Suprapubic skin (tissue), 4 donors: ENCODE results near the gene OTUB2.

Experiments used
- EP300 ChIP-seq: sonication (generic); formaldehyde crosslinking; IDR thresholded peaks from one replicate; pipeline ENCODE4 v1.6.1; 2017; ENCODE audit warnings: antibody characterized with exemption
- POLR2A ChIP-seq, 2 donors: fragments of 450-650 bp; IDR thresholded peaks; one replicate each; pipeline ENCODE4 v1.6.1; 2017; ENCODE audit warnings: antibody characterized with exemption in 2 of 2, mild to moderate bottlenecking in 2 of 2, moderate library complexity in 2 of 2
- POLR2AphosphoS5 ChIP-seq, 3 donors: sonication (generic); formaldehyde crosslinking; IDR thresholded peaks; one replicate each; pipeline ENCODE4 v1.6.1; 2017; ENCODE audit warnings: antibody characterized with exemption in 3 of 3
- TF ChIP-seq, protein P1 (sequence below), 2 donors: fragments of 200-600 bp in 1 of 2; fragments of 450-650 bp in 1 of 2; sonication (generic) in 1 of 2; IDR thresholded peaks; one replicate each; pipeline ENCODE4 v1.5.1; 2016 to 2019; ENCODE audit warnings: antibody characterized with exemption in 2 of 2, mild to moderate bottlenecking in 1 of 2, moderate library complexity in 1 of 2

DNA sequence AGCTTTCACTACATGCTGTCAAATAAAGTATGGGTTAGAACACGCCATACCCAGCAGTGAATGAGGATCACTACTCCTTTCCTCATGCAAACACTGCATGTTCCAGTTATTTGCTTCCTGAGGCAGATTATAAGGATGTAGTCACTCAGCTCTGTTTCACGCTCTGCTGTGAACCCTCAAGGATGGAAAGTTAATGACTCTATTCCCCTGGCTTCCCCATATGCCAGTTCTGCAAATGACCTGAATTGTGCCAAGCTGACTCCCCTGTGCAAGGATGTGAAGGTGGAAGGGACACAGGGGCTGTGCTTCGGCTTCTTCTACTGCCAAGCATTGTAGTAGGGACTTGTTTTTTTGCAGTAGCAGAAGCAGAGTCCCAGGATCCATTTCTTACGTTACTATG lies 61.8 kb downstream of the OTUB2 start:
- TF ChIP-seq, protein P1, sequence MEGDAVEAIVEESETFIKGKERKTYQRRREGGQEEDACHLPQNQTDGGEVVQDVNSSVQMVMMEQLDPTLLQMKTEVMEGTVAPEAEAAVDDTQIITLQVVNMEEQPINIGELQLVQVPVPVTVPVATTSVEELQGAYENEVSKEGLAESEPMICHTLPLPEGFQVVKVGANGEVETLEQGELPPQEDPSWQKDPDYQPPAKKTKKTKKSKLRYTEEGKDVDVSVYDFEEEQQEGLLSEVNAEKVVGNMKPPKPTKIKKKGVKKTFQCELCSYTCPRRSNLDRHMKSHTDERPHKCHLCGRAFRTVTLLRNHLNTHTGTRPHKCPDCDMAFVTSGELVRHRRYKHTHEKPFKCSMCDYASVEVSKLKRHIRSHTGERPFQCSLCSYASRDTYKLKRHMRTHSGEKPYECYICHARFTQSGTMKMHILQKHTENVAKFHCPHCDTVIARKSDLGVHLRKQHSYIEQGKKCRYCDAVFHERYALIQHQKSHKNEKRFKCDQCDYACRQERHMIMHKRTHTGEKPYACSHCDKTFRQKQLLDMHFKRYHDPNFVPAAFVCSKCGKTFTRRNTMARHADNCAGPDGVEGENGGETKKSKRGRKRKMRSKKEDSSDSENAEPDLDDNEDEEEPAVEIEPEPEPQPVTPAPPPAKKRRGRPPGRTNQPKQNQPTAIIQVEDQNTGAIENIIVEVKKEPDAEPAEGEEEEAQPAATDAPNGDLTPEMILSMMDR (IDR thresholded peaks at IDR 0.05) = no peak
- TF ChIP-seq POLR2A (IDR thresholded peaks at IDR 0.05) (no peak), EP300 (no peak), POLR2AphosphoS5 (IDR thresholded peaks at IDR 0.05) (no peak)
